Ovary (tissue), 3 donors: ENCODE results near the gene ANO8.

Source experiments
- EP300 ChIP-seq: sonication (generic); formaldehyde crosslinking; IDR thresholded peaks from one replicate; pipeline ENCODE4 v1.6.1; 2017; ENCODE audit warnings: antibody characterized with exemption
- POLR2A ChIP-seq: fragments of 450-650 bp; IDR thresholded peaks from one replicate; pipeline ENCODE4 v1.6.1; 2017; ENCODE audit warnings: antibody characterized with exemption, mild to moderate bottlenecking, moderate library complexity
- TF ChIP-seq, protein P1 (sequence below), 3 donors: fragments of 450-650 bp in 2 of 3; fragments of 200-600 bp in 1 of 3; IDR thresholded peaks; one replicate each; pipeline versions ENCODE4 v1.5.1 to v1.8.0; 2016 to 2022; ENCODE audit warnings: antibody characterized with exemption in 3 of 3, mild to moderate bottlenecking in 1 of 3
- donor health status: DM: no; HTN: no; CAD: no.

DNA sequence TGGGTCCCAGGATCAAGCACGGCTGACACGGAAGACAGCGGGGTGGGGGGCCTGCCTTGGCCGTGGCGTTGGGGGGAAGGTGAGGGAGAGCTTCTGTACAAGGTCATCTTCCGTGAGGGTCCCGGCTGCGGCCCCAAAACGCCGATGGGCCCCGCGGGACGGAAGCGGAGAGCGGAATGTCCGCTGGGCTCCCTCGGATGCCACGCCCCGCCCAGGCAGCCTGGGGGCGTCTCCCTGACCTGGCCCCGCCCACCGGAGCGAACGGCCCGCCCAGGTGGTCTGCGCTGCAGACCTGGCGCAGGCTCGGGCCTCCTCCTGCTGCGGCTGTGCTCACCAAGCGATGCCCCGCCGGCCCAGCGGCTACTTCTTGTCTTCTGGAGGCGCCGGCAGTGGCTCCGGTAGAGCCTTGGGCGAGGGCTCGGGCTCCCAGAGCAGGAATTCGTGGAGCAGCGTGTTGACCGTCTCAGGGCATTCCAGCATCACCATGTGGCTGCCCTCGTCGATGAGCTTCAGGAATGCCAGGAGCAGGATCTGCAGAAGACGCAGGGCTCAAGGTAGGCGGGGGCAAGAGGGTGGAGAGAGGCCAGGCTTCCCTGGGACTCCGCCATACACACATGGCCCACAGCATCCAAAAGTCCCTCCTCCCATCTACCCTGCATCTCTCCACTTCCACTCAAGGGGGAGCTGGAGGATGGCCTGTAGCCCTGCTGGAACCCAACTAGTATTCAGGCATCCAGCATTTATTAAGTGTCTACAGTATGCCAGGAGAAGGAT, 42.2 kb downstream of the ANO8 start:
- TF ChIP-seq, protein P1, sequence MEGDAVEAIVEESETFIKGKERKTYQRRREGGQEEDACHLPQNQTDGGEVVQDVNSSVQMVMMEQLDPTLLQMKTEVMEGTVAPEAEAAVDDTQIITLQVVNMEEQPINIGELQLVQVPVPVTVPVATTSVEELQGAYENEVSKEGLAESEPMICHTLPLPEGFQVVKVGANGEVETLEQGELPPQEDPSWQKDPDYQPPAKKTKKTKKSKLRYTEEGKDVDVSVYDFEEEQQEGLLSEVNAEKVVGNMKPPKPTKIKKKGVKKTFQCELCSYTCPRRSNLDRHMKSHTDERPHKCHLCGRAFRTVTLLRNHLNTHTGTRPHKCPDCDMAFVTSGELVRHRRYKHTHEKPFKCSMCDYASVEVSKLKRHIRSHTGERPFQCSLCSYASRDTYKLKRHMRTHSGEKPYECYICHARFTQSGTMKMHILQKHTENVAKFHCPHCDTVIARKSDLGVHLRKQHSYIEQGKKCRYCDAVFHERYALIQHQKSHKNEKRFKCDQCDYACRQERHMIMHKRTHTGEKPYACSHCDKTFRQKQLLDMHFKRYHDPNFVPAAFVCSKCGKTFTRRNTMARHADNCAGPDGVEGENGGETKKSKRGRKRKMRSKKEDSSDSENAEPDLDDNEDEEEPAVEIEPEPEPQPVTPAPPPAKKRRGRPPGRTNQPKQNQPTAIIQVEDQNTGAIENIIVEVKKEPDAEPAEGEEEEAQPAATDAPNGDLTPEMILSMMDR (IDR thresholded peaks at IDR 0.05): peak in 2 of 3 donors; percentile 42 to 53
- TF ChIP-seq POLR2A (no peak), EP300 (no peak)
